Stomach (tissue), 4 donors: Measurements from ENCODE around the gene ALDH3B1.
A peak's percentile ranks its signal among the peaks of the same experiment; 100 is the strongest.

Experiments
- CTCF ChIP-seq, 7 experiments: fragments of 450-650 bp in 4 of 7; fragments of 200-600 bp in 3 of 7; sonication (generic) in 3 of 7; IDR thresholded peaks; one replicate each; pipeline ENCODE4 v1.5.1; 2016 to 2019; ENCODE audit warnings: antibody characterized with exemption in 7 of 7, control low read depth in 2 of 7, mild to moderate bottlenecking in 1 of 7
- POLR2AphosphoS5 ChIP-seq, 3 donors: sonication (generic); formaldehyde crosslinking; IDR thresholded peaks; one replicate each; pipeline ENCODE4 v1.6.1; 2016; ENCODE audit warnings: antibody characterized with exemption in 3 of 3

GRCh38 chr11:68020575-68020974 is 10.4 kb downstream of the ALDH3B1 start:
- TF ChIP-seq POLR2AphosphoS5 (IDR thresholded peaks at IDR 0.05) (no peak), CTCF (IDR thresholded peaks at IDR 0.05) (peak in 2 of 7 experiments; percentile 14 to 19)
